Stimulated activated CD4-positive, alpha-beta T cell treated with anti-CD3 and anti-CD28 coated beads, Interleukin-4, amount 100 ng/mL, for 24 hours (primary cell): ENCODE data around the gene CHID1.
A peak's percentile ranks its signal among the peaks of the same experiment; 100 is the strongest.

Experiments
- DNase-seq: peaks from one replicate; pipeline ENCODE4 v3.0.0-alpha.2; 2020

Gene CHID1

GRCh38 chr11:932435-932834 lies 21.8 kb upstream of the CHID1 start:
- no peak for DNase-seq

GRCh38 chr11:931385-931784 lies 20.8 kb upstream of the CHID1 start:
- DNase-seq: no peak

GRCh38 chr11:929405-929804 lies 18.8 kb upstream of the CHID1 start:
- DNase-seq: no peak

- DNase-seq: no peak
These were observed 18.2 kb upstream of the CHID1 start for GRCh38 chr11:928786-929185.

GRCh38 chr11:927871-928270 lies 17.3 kb upstream of the CHID1 start:
- no peak for DNase-seq

- DNase-seq: no peak
These were observed 15.8 kb upstream of the CHID1 start for GRCh38 chr11:926341-926916.

- peak; percentile 91 for DNase-seq
These were observed 15.1 kb upstream of the CHID1 start, which contains the start of gene AP2A2 for GRCh38 chr11:925496-926301. Gene AP2A2, plus strand, starts transcription at chr11:925870. Its CDS starts 152 bp downstream, at chr11:926022.

- DNase-seq: no peak
These were observed 14.5 kb upstream of the CHID1 start for GRCh38 chr11:925158-925495.

GRCh38 chr11:924406-925157 lies 14.0 kb upstream of the CHID1 start:
- no peak for DNase-seq

- no peak for DNase-seq
These were observed 13.2 kb upstream of the CHID1 start for GRCh38 chr11:923691-924405.

GRCh38 chr11:921921-922678 lies 11.5 kb upstream of the CHID1 start:
- no peak for DNase-seq

- DNase-seq: no peak
These were observed 6.8 kb upstream of the CHID1 start for GRCh38 chr11:917426-917825.

GRCh38 chr11:914747-915501 lies 4.3 kb upstream of the CHID1 start:
- DNase-seq: no peak

GRCh38 chr11:914204-914603 lies 3.6 kb upstream of the CHID1 start:
- no peak for DNase-seq

GRCh38 chr11:913043-913442 lies 2.4 kb upstream of the CHID1 start:
- DNase-seq: no peak

- no peak for DNase-seq
These were observed 1.7 kb upstream of the CHID1 start for GRCh38 chr11:912266-912665.

- no peak for DNase-seq
These were observed 1.2 kb upstream of the CHID1 start for GRCh38 chr11:911890-912219.

GRCh38 chr11:911031-911889 lies 650 bp upstream of the CHID1 start:
- DNase-seq: peak; percentile 51

GRCh38 chr11:910044-910588 lies 494 bp downstream of the CHID1 start:
- DNase-seq: no peak

GRCh38 chr11:909406-909805 lies 1.2 kb downstream of the CHID1 start:
- no peak for DNase-seq

GRCh38 chr11:908273-908672 lies 2.3 kb downstream of the CHID1 start:
- DNase-seq: no peak
